Lower leg skin (tissue), 4 donors: ENCODE results near the gene SMG7. TPM values are rescaled to one million over a fixed set of nuclear protein-coding genes. Genes with fewer than 3 reads are reported as not detected.
"Not testable (repeated sequence)": the region's sequence is repeated elsewhere in the genome, so short reads cannot be mapped to it uniquely, and the experiment has no call there.

Experiments
- DNase-seq, 2 donors: peaks; one replicate each; pipeline ENCODE4 v3.0.0-alpha.2; 2019; ENCODE audit warnings: low spot score in 2 of 2
- H3K4me3 ChIP-seq: fragments of 200-600 bp; sonication (generic); 2 replicates; pipeline ENCODE4 v1.5.1; 2017; ENCODE audit warnings: mild to moderate bottlenecking, low read depth; ENCODE audit not compliant: poor library complexity, severe bottlenecking
- POLR2A ChIP-seq, 2 donors: fragments of 450-650 bp; IDR thresholded peaks; one replicate each; pipeline ENCODE4 v1.6.1; 2016 to 2017; ENCODE audit warnings: antibody characterized with exemption in 2 of 2, mild to moderate bottlenecking in 1 of 2, moderate library complexity in 1 of 2
- WGBS, 2 donors: methylation state at CpG; one replicate each; pipeline ENCODE4 v1.1.5; 2018; 5-methylcytosine and 5-hydroxymethylcytosine counted together
- intact Hi-C: fragments of 100-400 bp; cut with DNase I; formaldehyde crosslinking; loops from one replicate; pipeline ENCODE4 v1.15.0; 2023; ENCODE audit warnings: low total_unique reads
- total RNA-seq, 4 donors: library from RNA; depleted of rRNA; stranded (reverse); fragments of >200 nt; gene quantifications; one replicate each; pipeline ENCODE4 v1.1.0, GENCODE V29; 2016
- TF ChIP-seq, protein P1 (sequence below), 3 donors: fragments of 450-650 bp; IDR thresholded peaks; one replicate each; pipeline ENCODE4 v1.5.1; 2016; ENCODE audit warnings: antibody characterized with exemption in 3 of 3, mild to moderate bottlenecking in 3 of 3, moderate library complexity in 2 of 3

Gene SMG7, protein sequence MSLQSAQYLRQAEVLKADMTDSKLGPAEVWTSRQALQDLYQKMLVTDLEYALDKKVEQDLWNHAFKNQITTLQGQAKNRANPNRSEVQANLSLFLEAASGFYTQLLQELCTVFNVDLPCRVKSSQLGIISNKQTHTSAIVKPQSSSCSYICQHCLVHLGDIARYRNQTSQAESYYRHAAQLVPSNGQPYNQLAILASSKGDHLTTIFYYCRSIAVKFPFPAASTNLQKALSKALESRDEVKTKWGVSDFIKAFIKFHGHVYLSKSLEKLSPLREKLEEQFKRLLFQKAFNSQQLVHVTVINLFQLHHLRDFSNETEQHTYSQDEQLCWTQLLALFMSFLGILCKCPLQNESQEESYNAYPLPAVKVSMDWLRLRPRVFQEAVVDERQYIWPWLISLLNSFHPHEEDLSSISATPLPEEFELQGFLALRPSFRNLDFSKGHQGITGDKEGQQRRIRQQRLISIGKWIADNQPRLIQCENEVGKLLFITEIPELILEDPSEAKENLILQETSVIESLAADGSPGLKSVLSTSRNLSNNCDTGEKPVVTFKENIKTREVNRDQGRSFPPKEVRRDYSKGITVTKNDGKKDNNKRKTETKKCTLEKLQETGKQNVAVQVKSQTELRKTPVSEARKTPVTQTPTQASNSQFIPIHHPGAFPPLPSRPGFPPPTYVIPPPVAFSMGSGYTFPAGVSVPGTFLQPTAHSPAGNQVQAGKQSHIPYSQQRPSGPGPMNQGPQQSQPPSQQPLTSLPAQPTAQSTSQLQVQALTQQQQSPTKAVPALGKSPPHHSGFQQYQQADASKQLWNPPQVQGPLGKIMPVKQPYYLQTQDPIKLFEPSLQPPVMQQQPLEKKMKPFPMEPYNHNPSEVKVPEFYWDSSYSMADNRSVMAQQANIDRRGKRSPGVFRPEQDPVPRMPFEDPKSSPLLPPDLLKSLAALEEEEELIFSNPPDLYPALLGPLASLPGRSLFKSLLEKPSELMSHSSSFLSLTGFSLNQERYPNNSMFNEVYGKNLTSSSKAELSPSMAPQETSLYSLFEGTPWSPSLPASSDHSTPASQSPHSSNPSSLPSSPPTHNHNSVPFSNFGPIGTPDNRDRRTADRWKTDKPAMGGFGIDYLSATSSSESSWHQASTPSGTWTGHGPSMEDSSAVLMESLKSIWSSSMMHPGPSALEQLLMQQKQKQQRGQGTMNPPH
- 10 to 100 TPM; 34.8 to 57.9 (median 42.6) TPM for total RNA-seq

DNA sequence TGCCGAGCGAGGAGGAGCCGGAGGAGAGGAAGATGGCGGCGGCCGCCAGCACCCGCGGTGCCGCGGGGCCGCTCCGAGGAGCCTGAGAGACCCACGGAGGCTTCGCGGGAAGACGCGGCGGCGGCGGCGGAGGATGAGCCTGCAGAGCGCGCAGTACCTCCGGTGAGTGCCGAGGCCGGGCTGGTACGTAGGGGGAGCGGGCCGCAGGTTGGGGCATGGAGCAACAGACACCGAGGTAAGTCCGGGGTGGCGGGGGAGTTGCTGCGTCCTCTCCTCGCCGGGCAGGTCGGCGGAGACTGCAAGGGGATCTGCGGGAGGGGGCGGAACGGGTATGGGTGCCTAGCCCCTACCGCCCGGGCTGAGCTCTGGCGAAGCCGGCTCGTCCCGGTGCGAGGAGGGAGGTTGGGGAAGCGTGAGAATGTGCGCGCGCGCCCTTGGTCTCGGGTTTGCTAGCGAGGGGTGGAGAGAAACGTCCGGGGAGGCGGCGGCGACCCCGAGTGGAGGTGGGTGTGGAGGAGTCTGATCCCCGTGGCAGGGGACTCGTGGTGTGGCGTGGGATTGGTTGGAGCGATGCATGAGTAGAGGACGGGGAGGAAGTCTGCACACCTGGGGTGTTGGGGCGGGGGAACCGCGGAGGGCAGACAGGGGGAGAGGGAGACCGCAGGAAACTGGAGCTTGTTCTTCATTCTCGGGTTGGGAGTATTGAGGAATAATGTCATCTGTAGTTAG is at the start of gene SMG7:
TSS of gene SMG7 (plus strand) at position 12 of the 729 bp plus-strand sequence. CDS start at position 134, 122 bp downstream.
- TF ChIP-seq POLR2A (IDR thresholded peaks at IDR 0.05): no peak
- TF ChIP-seq, protein P1, sequence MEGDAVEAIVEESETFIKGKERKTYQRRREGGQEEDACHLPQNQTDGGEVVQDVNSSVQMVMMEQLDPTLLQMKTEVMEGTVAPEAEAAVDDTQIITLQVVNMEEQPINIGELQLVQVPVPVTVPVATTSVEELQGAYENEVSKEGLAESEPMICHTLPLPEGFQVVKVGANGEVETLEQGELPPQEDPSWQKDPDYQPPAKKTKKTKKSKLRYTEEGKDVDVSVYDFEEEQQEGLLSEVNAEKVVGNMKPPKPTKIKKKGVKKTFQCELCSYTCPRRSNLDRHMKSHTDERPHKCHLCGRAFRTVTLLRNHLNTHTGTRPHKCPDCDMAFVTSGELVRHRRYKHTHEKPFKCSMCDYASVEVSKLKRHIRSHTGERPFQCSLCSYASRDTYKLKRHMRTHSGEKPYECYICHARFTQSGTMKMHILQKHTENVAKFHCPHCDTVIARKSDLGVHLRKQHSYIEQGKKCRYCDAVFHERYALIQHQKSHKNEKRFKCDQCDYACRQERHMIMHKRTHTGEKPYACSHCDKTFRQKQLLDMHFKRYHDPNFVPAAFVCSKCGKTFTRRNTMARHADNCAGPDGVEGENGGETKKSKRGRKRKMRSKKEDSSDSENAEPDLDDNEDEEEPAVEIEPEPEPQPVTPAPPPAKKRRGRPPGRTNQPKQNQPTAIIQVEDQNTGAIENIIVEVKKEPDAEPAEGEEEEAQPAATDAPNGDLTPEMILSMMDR (IDR thresholded peaks at IDR 0.05): no peak
- peak within 1 kb of the TSS; percentile 93 for H3K4me3 ChIP-seq
- WGBS, 2 donors: 1% methylated on average over 37 to 70 of the region's 70 CpGs
- intact Hi-C loops: no loop called here
- peak; percentile 31 to 91 for DNase-seq

DNA sequence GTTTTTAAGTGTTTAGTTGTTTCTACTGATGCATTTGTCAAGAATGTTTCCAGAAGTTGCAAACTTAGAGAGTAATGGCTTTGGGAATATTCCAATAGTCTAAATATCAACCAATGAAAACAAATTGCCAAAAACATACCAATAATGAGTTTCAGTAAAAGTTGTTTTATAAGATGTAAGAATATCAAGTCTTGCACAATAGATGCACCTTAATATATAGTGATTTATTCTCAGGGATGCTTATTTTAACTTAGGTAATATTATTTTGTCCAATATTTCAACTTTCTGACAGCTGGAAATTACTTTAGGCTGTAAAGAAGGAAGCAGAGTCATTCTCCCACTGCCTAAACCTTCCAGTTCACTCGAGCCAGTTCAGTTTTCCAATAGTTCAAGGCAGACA is 48.8 kb upstream of the SMG7 start:
- no peak for DNase-seq
- TF ChIP-seq, protein P1 (IDR thresholded peaks at IDR 0.05): no peak
- TF ChIP-seq POLR2A (IDR thresholded peaks at IDR 0.05): no peak
- 53 to 55% methylated on average over 1 of the region's 1 CpG for WGBS, 2 donors
- intact Hi-C loops: no loop called here
- no peak overlapping the region for H3K4me3 ChIP-seq

DNA sequence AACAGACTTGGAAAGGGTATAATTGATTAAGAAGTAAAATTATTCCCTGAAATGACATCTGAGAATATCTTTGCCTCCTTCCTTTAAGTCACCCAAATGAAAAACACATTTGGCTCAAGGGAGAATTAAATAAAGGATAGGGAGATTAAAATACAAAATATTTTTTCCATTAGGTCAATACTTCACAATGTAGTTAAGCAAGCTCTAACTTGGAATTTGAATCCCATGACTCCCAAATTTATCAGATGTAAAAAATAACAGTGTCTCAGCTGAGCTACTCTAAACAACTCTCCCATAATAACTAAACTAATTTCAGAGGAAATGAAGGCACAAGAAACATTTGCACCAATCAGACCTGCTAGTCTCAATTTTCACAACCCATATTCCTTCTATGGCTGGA is 47.6 kb upstream of the SMG7 start:
- TF ChIP-seq, protein P1 (IDR thresholded peaks at IDR 0.05): no peak
- TF ChIP-seq POLR2A (IDR thresholded peaks at IDR 0.05): no peak
- DNase-seq: no peak
- intact Hi-C loops: no loop called here
- no peak overlapping the region for H3K4me3 ChIP-seq

DNA sequence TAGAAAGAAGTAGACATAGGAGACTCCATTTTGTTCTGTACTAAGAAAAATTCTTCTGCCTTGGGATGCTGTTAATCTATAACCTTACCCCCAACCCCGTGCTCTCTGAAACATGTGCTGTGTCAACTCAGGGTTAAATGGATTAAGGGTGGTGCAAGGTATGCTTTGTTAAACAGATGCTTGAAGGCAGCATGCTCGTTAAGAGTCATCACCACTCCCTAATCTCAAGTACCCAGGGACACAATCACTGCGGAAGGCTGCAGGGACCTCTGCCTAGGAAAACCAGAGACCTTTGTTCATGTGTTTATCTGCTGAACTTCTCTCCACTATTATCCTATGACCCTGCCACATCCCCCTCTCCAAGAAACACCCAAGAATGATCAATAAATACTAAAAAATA is 44.7 kb upstream of the SMG7 start:
- intact Hi-C loops, DNase-seq, H3K4me3 ChIP-seq: not testable (repeated sequence)
- WGBS, 2 donors: 56 to 61% methylated on average over 2 to 3 of the region's 3 CpGs

GRCh38 chr1:183431840-183432547 is 40.3 kb upstream of the SMG7 start:
- no peak for DNase-seq
- H3K4me3 ChIP-seq: no peak overlapping the region
- 89 to 93% methylated on average over 4 of the region's 4 CpGs for WGBS, 2 donors
- TF ChIP-seq, protein P1 (IDR thresholded peaks at IDR 0.05): no peak
- TF ChIP-seq POLR2A (IDR thresholded peaks at IDR 0.05): no peak
- intact Hi-C loops: no loop called here
